ENCODE results near the gene LETM1. TPM values are rescaled to one million over a fixed set of nuclear protein-coding genes. Genes with fewer than 3 reads are reported as not detected.

LETM1 gene
- total RNA-seq, 4 donors from 2014 or later, result 40.6 to 85.6 (median 72.8) TPM

DNA sequence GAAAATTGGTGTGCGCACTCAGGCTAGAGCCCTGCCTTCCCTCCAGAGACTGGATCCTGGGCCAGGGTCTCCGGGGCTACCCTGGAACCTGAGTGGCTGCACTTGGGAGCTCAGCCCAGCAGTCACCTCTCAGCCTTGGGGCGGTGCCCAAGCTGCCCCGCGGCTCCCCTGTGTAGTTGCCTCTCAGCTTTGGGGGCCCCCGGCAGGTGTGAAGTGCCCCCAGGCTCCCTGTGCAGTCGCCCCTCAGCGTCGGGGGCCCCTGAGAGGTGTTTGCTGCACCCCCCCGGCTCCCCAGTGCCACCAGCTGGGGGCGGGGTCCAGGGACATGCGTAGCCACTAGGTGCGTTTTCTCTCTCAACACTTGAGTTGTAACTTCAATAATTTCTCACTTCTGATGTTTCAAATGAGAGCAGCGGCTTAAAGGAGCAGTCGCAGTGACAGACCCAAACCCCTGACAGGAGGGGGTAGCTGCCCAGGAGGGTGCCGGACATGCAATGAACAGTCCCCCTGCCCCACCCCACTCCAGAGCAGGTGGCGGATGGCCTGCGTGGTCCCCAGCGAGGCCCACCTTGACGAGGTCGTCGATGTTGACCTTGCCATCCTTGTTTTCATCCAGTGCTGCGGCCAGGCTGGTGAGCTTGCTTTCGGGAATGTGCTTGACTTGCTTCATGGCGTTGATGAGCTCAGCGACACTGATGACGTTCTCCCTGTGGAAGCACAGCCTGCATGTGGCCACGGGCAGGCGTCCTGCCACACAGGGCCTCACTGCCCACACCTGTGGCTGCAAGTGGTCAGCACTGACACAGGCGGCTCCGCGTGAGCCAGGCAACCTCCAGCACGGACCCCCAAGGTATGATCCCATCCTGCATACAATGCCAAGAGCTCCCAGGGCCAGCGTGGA lies 40.6 kb downstream of the LETM1 start:
- 89 to 92% methylated on average over 3 to 19 of the region's 34 CpGs for WGBS, 2 donors
- DNase-seq, result no peak
- Histone ChIP-seq H3K36me3 (peaks cover 21 to 91% (median 60%) of the 10 kb centered on the region in 3 donors), H3K4me1 (no peaks in the 10 kb centered on the region), H3K9me3 (no peaks in the 10 kb centered on the region), H3K27me3 (no peaks in the 10 kb centered on the region), H3K4me3 (no peak overlapping the region), H3K27ac (no peak overlapping the region)
- TF ChIP-seq POLR2A (IDR thresholded peaks at IDR 0.05), result no peak
- TF ChIP-seq, protein P1, sequence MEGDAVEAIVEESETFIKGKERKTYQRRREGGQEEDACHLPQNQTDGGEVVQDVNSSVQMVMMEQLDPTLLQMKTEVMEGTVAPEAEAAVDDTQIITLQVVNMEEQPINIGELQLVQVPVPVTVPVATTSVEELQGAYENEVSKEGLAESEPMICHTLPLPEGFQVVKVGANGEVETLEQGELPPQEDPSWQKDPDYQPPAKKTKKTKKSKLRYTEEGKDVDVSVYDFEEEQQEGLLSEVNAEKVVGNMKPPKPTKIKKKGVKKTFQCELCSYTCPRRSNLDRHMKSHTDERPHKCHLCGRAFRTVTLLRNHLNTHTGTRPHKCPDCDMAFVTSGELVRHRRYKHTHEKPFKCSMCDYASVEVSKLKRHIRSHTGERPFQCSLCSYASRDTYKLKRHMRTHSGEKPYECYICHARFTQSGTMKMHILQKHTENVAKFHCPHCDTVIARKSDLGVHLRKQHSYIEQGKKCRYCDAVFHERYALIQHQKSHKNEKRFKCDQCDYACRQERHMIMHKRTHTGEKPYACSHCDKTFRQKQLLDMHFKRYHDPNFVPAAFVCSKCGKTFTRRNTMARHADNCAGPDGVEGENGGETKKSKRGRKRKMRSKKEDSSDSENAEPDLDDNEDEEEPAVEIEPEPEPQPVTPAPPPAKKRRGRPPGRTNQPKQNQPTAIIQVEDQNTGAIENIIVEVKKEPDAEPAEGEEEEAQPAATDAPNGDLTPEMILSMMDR (IDR thresholded peaks at IDR 0.05), result no peak
- intact Hi-C loops (cut with DNase I), result no loop called here

GRCh38 chr4:1814453-1814852 lies 41.5 kb downstream of the LETM1 start:
- TF ChIP-seq, protein P1 (IDR thresholded peaks at IDR 0.05), result no peak
- no peak for TF ChIP-seq POLR2A (IDR thresholded peaks at IDR 0.05)
- H3K4me3 ChIP-seq, result no peak overlapping the region
- intact Hi-C loops (cut with DNase I), result loop anchor here (5.0 kb wide), 1 partner anchor 67 kb away; no protein-coding TSS in a partner anchor
- H3K9me3 ChIP-seq, result no peaks in the 10 kb centered on the region
- H3K27me3 ChIP-seq, result no peaks in the 10 kb centered on the region
- WGBS, 2 donors, result no CpG with 5 or more reads among the region's 8 CpGs
- H3K27ac ChIP-seq, result no peak overlapping the region
- DNase-seq, result no peak
- H3K36me3 ChIP-seq, result peaks cover 21 to 84% (median 56%) of the 10 kb centered on the region in 3 donors
- H3K4me1 ChIP-seq, result peaks cover 0 to 8% (median 0%) of the 10 kb centered on the region in 3 donors

GRCh38 chr4:1813915-1814314 lies 42.0 kb downstream of the LETM1 start:
- H3K9me3 ChIP-seq, result no peaks in the 10 kb centered on the region
- TF ChIP-seq, protein P1 (IDR thresholded peaks at IDR 0.05), result no peak
- TF ChIP-seq POLR2A (IDR thresholded peaks at IDR 0.05), result no peak
- intact Hi-C loops (cut with DNase I), result loop anchor here (5.0 kb wide), 1 partner anchor 67 kb away; no protein-coding TSS in a partner anchor
- H3K27me3 ChIP-seq, result no peaks in the 10 kb centered on the region
- no peak overlapping the region for H3K27ac ChIP-seq
- H3K36me3 ChIP-seq, result peaks cover 21 to 83% (median 51%) of the 10 kb centered on the region in 3 donors
- WGBS, 2 donors, result 17 to 67% methylated on average over 1 to 4 of the region's 9 CpGs
- no peak for DNase-seq
- peaks cover 0 to 13% (median 0%) of the 10 kb centered on the region in 3 donors for H3K4me1 ChIP-seq
- H3K4me3 ChIP-seq, result no peak overlapping the region

- peaks cover 0 to 15% (median 0%) of the 10 kb centered on the region in 3 donors for H3K4me1 ChIP-seq
- peaks cover 21 to 81% (median 44%) of the 10 kb centered on the region in 3 donors for H3K36me3 ChIP-seq
- WGBS, 2 donors, result 64 to 78% methylated on average over 2 to 4 of the region's 9 CpGs
- intact Hi-C loops (cut with DNase I), result loop anchor here (5.0 kb wide), 1 partner anchor 66 kb away; no protein-coding TSS in a partner anchor
- TF ChIP-seq, protein P1 (IDR thresholded peaks at IDR 0.05), result no peak
- no peak for TF ChIP-seq POLR2A (IDR thresholded peaks at IDR 0.05)
- no peaks in the 10 kb centered on the region for H3K27me3 ChIP-seq
- H3K9me3 ChIP-seq, result no peaks in the 10 kb centered on the region
- H3K27ac ChIP-seq, result no peak overlapping the region
- no peak overlapping the region for H3K4me3 ChIP-seq
- DNase-seq, result no peak
Measured at GRCh38 chr4:1813231-1813630, 42.7 kb downstream of the LETM1 start.

DNA sequence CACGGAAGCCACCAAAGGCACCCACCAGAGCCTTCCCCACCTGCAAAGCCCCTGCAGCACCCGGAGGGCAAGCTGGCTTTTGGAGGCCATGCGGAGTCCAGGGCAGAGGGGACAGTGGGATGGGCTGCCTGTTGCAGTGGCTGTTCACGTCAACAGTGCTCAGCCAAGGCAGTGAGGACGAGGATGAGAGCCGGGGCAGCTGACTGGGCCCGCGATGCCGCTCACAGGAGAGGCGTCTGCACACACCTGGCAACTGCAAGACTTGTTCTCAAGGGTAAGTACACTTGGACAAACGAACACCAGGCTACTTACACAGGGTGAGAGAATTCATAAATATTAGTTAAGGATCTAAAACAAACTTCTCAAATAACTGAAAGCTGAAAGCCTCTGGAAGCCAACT lies 43.2 kb downstream of the LETM1 start:
- intact Hi-C loops (cut with DNase I), result loop anchor here (5.0 kb wide), 1 partner anchor 65 kb away; no protein-coding TSS in a partner anchor
- Histone ChIP-seq H3K27ac (no peak overlapping the region), H3K27me3 (no peaks in the 10 kb centered on the region), H3K9me3 (no peaks in the 10 kb centered on the region), H3K36me3 (peaks cover 21 to 81% (median 39%) of the 10 kb centered on the region in 3 donors), H3K4me3 (no peak overlapping the region), H3K4me1 (peaks cover 0 to 15% (median 0%) of the 10 kb centered on the region in 3 donors)
- no peak for DNase-seq
- 71 to 82% methylated on average over 5 to 11 of the region's 11 CpGs for WGBS, 2 donors
- TF ChIP-seq POLR2A (IDR thresholded peaks at IDR 0.05), result no peak
- TF ChIP-seq, protein P1 (IDR thresholded peaks at IDR 0.05), result no peak
